ENCODE measurements around the gene RELN.
"Not testable (repeated sequence)": the region's sequence is repeated elsewhere in the genome, so short reads cannot be mapped to it uniquely, and the experiment has no call there.

Gene RELN

GRCh38 chr7:103989200-103989784 is at the start of gene RELN:
Gene RELN, minus strand, starts transcription at chr7:103989658. Its CDS starts 302 bp downstream, at chr7:103989356.
- peak; percentile 72 for DNase-seq

GRCh38 chr7:104038136-104038535 is 48.7 kb upstream of the RELN start:
- DNase-seq, result no peak

- not testable (repeated sequence) for DNase-seq
Measured at GRCh38 chr7:104036889-104037288, 47.4 kb upstream of the RELN start.

- no peak for DNase-seq
Measured at GRCh38 chr7:104035351-104035750, 45.9 kb upstream of the RELN start.

GRCh38 chr7:104034679-104035078 is 45.2 kb upstream of the RELN start:
- no peak for DNase-seq

- DNase-seq, result no peak
Measured at GRCh38 chr7:104033837-104034236, 44.4 kb upstream of the RELN start.

- DNase-seq, result no peak
Measured at GRCh38 chr7:104032486-104032885, 43.0 kb upstream of the RELN start.

- DNase-seq, result no peak
Measured at GRCh38 chr7:104029765-104030164, 40.3 kb upstream of the RELN start.

- DNase-seq, result no peak
Measured at GRCh38 chr7:104024632-104025031, 35.2 kb upstream of the RELN start.

- DNase-seq, result no peak
Measured at GRCh38 chr7:104023100-104023499, 33.6 kb upstream of the RELN start.

GRCh38 chr7:104018425-104018824 is 29.0 kb upstream of the RELN start:
- no peak for DNase-seq

- DNase-seq, result no peak
Measured at GRCh38 chr7:104017001-104017400, 27.5 kb upstream of the RELN start.

- no peak for DNase-seq
Measured at GRCh38 chr7:104012835-104013234, 23.4 kb upstream of the RELN start.

GRCh38 chr7:104011829-104012228 is 22.4 kb upstream of the RELN start:
- no peak for DNase-seq

GRCh38 chr7:104010052-104010909 is 20.8 kb upstream of the RELN start:
- DNase-seq, result no peak

GRCh38 chr7:104008107-104008506 is 18.6 kb upstream of the RELN start:
- no peak for DNase-seq

GRCh38 chr7:104007614-104008013 is 18.2 kb upstream of the RELN start:
- no peak for DNase-seq

GRCh38 chr7:104005197-104005596 is 15.7 kb upstream of the RELN start:
- no peak for DNase-seq

GRCh38 chr7:103996639-103997038 is 7.2 kb upstream of the RELN start:
- no peak for DNase-seq

GRCh38 chr7:103996017-103996551 is 6.6 kb upstream of the RELN start:
- no peak for DNase-seq

GRCh38 chr7:103995554-103995953 is 6.1 kb upstream of the RELN start:
- no peak for DNase-seq

GRCh38 chr7:103993551-103993950 is 4.1 kb upstream of the RELN start:
- DNase-seq, result no peak

- DNase-seq, result no peak
Measured at GRCh38 chr7:103991406-103991805, 1.9 kb upstream of the RELN start.

- DNase-seq, result no peak
Measured at GRCh38 chr7:103990991-103991390, 1.5 kb upstream of the RELN start.

All from COR-L47 (cell line).